ENCODE data around the gene ULK1. TPM values are rescaled to one million over a fixed set of nuclear protein-coding genes. Genes with fewer than 3 reads are reported as not detected.

ULK1 gene
- total and polyA plus RNA-seq, 2 donors (not counting 1 experiment from before 2014, with no cell fraction given) = 3.3 to 14.9 TPM

GRCh38 chr12:131896080-131896810, 1.8 kb downstream of the ULK1 start:
- TF ChIP-seq EZH2 (IDR thresholded peaks at IDR 0.05; ENCODE audit: low read length, missing control alignments) = no peak
- TF ChIP-seq, protein P1, sequence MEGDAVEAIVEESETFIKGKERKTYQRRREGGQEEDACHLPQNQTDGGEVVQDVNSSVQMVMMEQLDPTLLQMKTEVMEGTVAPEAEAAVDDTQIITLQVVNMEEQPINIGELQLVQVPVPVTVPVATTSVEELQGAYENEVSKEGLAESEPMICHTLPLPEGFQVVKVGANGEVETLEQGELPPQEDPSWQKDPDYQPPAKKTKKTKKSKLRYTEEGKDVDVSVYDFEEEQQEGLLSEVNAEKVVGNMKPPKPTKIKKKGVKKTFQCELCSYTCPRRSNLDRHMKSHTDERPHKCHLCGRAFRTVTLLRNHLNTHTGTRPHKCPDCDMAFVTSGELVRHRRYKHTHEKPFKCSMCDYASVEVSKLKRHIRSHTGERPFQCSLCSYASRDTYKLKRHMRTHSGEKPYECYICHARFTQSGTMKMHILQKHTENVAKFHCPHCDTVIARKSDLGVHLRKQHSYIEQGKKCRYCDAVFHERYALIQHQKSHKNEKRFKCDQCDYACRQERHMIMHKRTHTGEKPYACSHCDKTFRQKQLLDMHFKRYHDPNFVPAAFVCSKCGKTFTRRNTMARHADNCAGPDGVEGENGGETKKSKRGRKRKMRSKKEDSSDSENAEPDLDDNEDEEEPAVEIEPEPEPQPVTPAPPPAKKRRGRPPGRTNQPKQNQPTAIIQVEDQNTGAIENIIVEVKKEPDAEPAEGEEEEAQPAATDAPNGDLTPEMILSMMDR (conservative IDR thresholded peaks at IDR 0.05 in 1 of 2, IDR thresholded peaks at IDR 0.05 in 1 of 2; ENCODE audit: low read depth in 1 of 2, low read length in 2 of 2) = no peak
- H3K9ac ChIP-seq (ENCODE audit: insufficient read depth, low read length) = peak overlapping the region; percentile 84
- peak overlapping the region; percentile 97 for H3K4me2 ChIP-seq (ENCODE audit: extremely low read depth, insufficient read depth, low read length)
- DNase-seq (ENCODE audit: low read depth in 2 of 2) = peak; percentile 88 to 94
- H3K4me1 ChIP-seq (ENCODE audit: control insufficient read depth, extremely low read depth, insufficient read depth, low read length) = peaks cover 7% of the 10 kb centered on the region
- H4K20me1 ChIP-seq (ENCODE audit: control insufficient read depth, extremely low read depth, insufficient read depth, low read length) = no peaks in the 10 kb centered on the region
- peak overlapping the region; percentile 17 for H2AFZ ChIP-seq (ENCODE audit: low read length)
- peak overlapping the region; percentile 38 to 77 (median 56) for H3K4me3 ChIP-seq (replicated peaks in 1 of 4; ENCODE audit: control extremely low read depth in 1 of 4, insufficient read depth in 1 of 4, low read depth in 3 of 4, low read length in 4 of 4)
- no peaks in the 10 kb centered on the region for H3K36me3 ChIP-seq (ENCODE audit: control insufficient read depth, insufficient read depth, low read length)
- no peaks in the 10 kb centered on the region for H3K27me3 ChIP-seq (ENCODE audit: control insufficient read depth, insufficient read depth, low read length)
- H3K27ac ChIP-seq (ENCODE audit: insufficient read depth, low read length) = peak overlapping the region; percentile 91
- H3K9me3 ChIP-seq (ENCODE audit: control insufficient read depth, insufficient read depth, low read depth, low read length) = no peaks in the 10 kb centered on the region
- H3K79me2 ChIP-seq (ENCODE audit: control insufficient read depth, insufficient read depth, low read length) = peaks cover 4% of the 10 kb centered on the region

GRCh38 chr12:131896811-131897270, 2.4 kb downstream of the ULK1 start:
- TF ChIP-seq, protein P1 (conservative IDR thresholded peaks at IDR 0.05 in 1 of 2, IDR thresholded peaks at IDR 0.05 in 1 of 2; ENCODE audit: low read depth in 1 of 2, low read length in 2 of 2) = no peak
- TF ChIP-seq EZH2 (IDR thresholded peaks at IDR 0.05; ENCODE audit: low read length, missing control alignments) = no peak
- Histone ChIP-seq H3K4me3 (replicated peaks in 1 of 4; ENCODE audit: control extremely low read depth in 1 of 4, insufficient read depth in 1 of 4, low read depth in 3 of 4, low read length in 4 of 4) (peak overlapping the region in 2 of 4 experiments; percentile 39 to 77), H3K79me2 (ENCODE audit: control insufficient read depth, insufficient read depth, low read length) (peaks cover 4% of the 10 kb centered on the region), H2AFZ (ENCODE audit: low read length) (no peak overlapping the region), H3K9me3 (ENCODE audit: control insufficient read depth, insufficient read depth, low read depth, low read length) (no peaks in the 10 kb centered on the region), H3K9ac (ENCODE audit: insufficient read depth, low read length) (no peak overlapping the region), H3K27ac (ENCODE audit: insufficient read depth, low read length) (peak overlapping the region; percentile 91), H3K4me2 (ENCODE audit: extremely low read depth, insufficient read depth, low read length) (peak overlapping the region; percentile 13), H3K4me1 (ENCODE audit: control insufficient read depth, extremely low read depth, insufficient read depth, low read length) (peaks cover 7% of the 10 kb centered on the region), H4K20me1 (ENCODE audit: control insufficient read depth, extremely low read depth, insufficient read depth, low read length) (no peaks in the 10 kb centered on the region), H3K27me3 (ENCODE audit: control insufficient read depth, insufficient read depth, low read length) (no peaks in the 10 kb centered on the region), H3K36me3 (ENCODE audit: control insufficient read depth, insufficient read depth, low read length) (no peaks in the 10 kb centered on the region)
- DNase-seq (ENCODE audit: low read depth in 2 of 2) = no peak

DNA sequence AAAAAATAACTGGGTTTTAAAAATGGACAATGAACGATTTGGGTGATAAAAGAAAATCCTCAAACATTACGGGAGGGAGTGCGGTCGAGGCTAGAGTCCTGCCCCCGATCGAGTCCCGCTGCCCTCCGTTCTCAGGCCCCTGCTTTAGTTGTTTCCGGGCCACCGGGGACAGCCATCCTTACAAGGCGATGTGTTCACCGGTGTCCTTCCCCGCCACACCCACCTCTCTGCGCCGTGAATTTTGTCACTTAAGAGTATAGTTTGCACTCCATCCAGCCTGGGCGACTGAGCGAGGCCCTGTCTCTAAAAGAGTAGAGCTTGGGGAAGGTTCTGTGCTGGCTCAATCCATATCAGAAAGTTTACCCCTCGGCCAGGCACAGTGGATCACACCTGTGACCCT, 2.9 kb downstream of the ULK1 start:
- Histone ChIP-seq H3K27me3 (ENCODE audit: control insufficient read depth, insufficient read depth, low read length) (no peaks in the 10 kb centered on the region), H3K4me1 (ENCODE audit: control insufficient read depth, extremely low read depth, insufficient read depth, low read length) (peaks cover 7% of the 10 kb centered on the region), H3K36me3 (ENCODE audit: control insufficient read depth, insufficient read depth, low read length) (no peaks in the 10 kb centered on the region), H3K9me3 (ENCODE audit: control insufficient read depth, insufficient read depth, low read depth, low read length) (no peaks in the 10 kb centered on the region), H3K4me2 (ENCODE audit: extremely low read depth, insufficient read depth, low read length) (no peak overlapping the region), H3K79me2 (ENCODE audit: control insufficient read depth, insufficient read depth, low read length) (peaks cover 4% of the 10 kb centered on the region), H3K27ac (ENCODE audit: insufficient read depth, low read length) (no peak overlapping the region), H2AFZ (ENCODE audit: low read length) (no peak overlapping the region), H3K9ac (ENCODE audit: insufficient read depth, low read length) (no peak overlapping the region), H3K4me3 (replicated peaks in 1 of 4; ENCODE audit: control extremely low read depth in 1 of 4, insufficient read depth in 1 of 4, low read depth in 3 of 4, low read length in 4 of 4) (no peak overlapping the region), H4K20me1 (ENCODE audit: control insufficient read depth, extremely low read depth, insufficient read depth, low read length) (no peaks in the 10 kb centered on the region)
- no peak for TF ChIP-seq EZH2 (IDR thresholded peaks at IDR 0.05; ENCODE audit: low read length, missing control alignments)
- TF ChIP-seq, protein P1 (conservative IDR thresholded peaks at IDR 0.05 in 1 of 2, IDR thresholded peaks at IDR 0.05 in 1 of 2; ENCODE audit: low read depth in 1 of 2, low read length in 2 of 2) = no peak
- DNase-seq (ENCODE audit: low read depth in 2 of 2) = no peak
